HepG2 (cell line): Measurements from ENCODE around the gene RBCK1. TPM values are rescaled to one million over a fixed set of nuclear protein-coding genes. Genes with fewer than 3 reads are reported as not detected.

Experiments used
- FOXP4 ChIP-seq: sonication (generic); formaldehyde crosslinking; IDR thresholded peaks from 2 replicates; pipeline ENCODE4 v1.4.0; 2020; ENCODE audit warnings: missing genetic modification reagents
- HDAC2 ChIP-seq: sonication (generic); formaldehyde crosslinking; IDR thresholded peaks from 2 replicates; pipeline ENCODE4 v1.4.0; 2020; ENCODE audit warnings: missing genetic modification reagents
- IKZF4 ChIP-seq: sonication (generic); formaldehyde crosslinking; IDR thresholded peaks from 2 replicates; pipeline ENCODE4 v1.5.1; 2020; ENCODE audit warnings: borderline replicate concordance, mild to moderate bottlenecking, low read depth, missing genetic modification reagents; ENCODE audit errors: not compliant biosample characterization
- KLF11 ChIP-seq: IDR thresholded peaks from 2 replicates; pipeline ENCODE4 v1.6.1; 2016; ENCODE audit warnings: missing compliant biosample characterization
- MYC ChIP-seq: sonication (generic); formaldehyde crosslinking; IDR thresholded peaks from 2 replicates; pipeline ENCODE4 v1.9.0; 2021; ENCODE audit warnings: missing genetic modification reagents, borderline replicate concordance
- MYNN ChIP-seq: sonication (generic); formaldehyde crosslinking; IDR thresholded peaks from 2 replicates; pipeline ENCODE4 v1.4.0; 2020; ENCODE audit warnings: mild to moderate bottlenecking, low read depth, missing genetic modification reagents
- NFKBIZ ChIP-seq: IDR thresholded peaks from 2 replicates; pipeline ENCODE4 v1.6.1; 2018; ENCODE audit warnings: missing genetic modification reagents, missing compliant biosample characterization
- POLR2A ChIP-seq, 2 experiments: IDR thresholded peaks; 2 replicates each; pipeline ENCODE4 v1.6.1; 2011; ENCODE audit warnings: low read depth in 2 of 2, low read length in 2 of 2, mild to moderate bottlenecking in 1 of 2, moderate library complexity in 1 of 2; ENCODE audit not compliant: insufficient read depth in 1 of 2
- RBM22 ChIP-seq: fragments of 200-400 bp; formaldehyde crosslinking; optimal IDR thresholded peaks from 2 replicates; pipeline ENCODE3; 2017; ENCODE audit warnings: mild to moderate bottlenecking, low read length, moderate library complexity
- RNF219 ChIP-seq: sonication (generic); formaldehyde crosslinking; IDR thresholded peaks from 2 replicates; pipeline ENCODE4 v1.5.0; 2020; ENCODE audit warnings: mild to moderate bottlenecking, missing genetic modification reagents
- SCMH1 ChIP-seq: sonication (generic); formaldehyde crosslinking; IDR thresholded peaks from 2 replicates; pipeline ENCODE4 v1.9.0; 2021; ENCODE audit warnings: missing genetic modification reagents, mild to moderate bottlenecking, borderline replicate concordance
- STAT5B ChIP-seq: sonication (generic); formaldehyde crosslinking; IDR thresholded peaks from 2 replicates; pipeline ENCODE4 v1.4.0; 2020; ENCODE audit warnings: missing genetic modification reagents
- TEAD2 ChIP-seq: sonication (generic); formaldehyde crosslinking; IDR thresholded peaks from 2 replicates; pipeline ENCODE4 v1.9.0; 2021; ENCODE audit warnings: missing genetic modification reagents
- TEAD3 ChIP-seq: optimal IDR thresholded peaks from 2 replicates; pipeline ENCODE3; 2016; ENCODE audit warnings: borderline replicate concordance
- TSC22D2 ChIP-seq: sonication (generic); formaldehyde crosslinking; IDR thresholded peaks from 2 replicates; pipeline ENCODE4 v1.5.1; 2020; ENCODE audit warnings: missing genetic modification reagents, mild to moderate bottlenecking, borderline replicate concordance
- U2AF2 ChIP-seq: fragments of 200-400 bp; formaldehyde crosslinking; IDR thresholded peaks from 2 replicates; pipeline ENCODE4 v1.6.1; 2017; ENCODE audit warnings: low read depth, mild to moderate bottlenecking, low read length
- ZFP37 ChIP-seq: sonication (generic); formaldehyde crosslinking; IDR thresholded peaks from 2 replicates; pipeline ENCODE4 v1.4.0; 2020; ENCODE audit warnings: missing genetic modification reagents, borderline replicate concordance
- ZFP82 ChIP-seq: sonication (generic); formaldehyde crosslinking; IDR thresholded peaks from 2 replicates; pipeline ENCODE4 v1.5.1; 2020; ENCODE audit warnings: mild to moderate bottlenecking, missing genetic modification reagents, borderline replicate concordance
- ZNF280D ChIP-seq: sonication (generic); formaldehyde crosslinking; IDR thresholded peaks from 2 replicates; pipeline ENCODE4 v1.5.1; 2020; ENCODE audit warnings: mild to moderate bottlenecking, missing genetic modification reagents
- ZNF713 ChIP-seq: sonication (generic); formaldehyde crosslinking; IDR thresholded peaks from 2 replicates; pipeline ENCODE4 v1.4.0; 2020; ENCODE audit warnings: mild to moderate bottlenecking, missing genetic modification reagents
- ZNF746 ChIP-seq: sonication (generic); formaldehyde crosslinking; IDR thresholded peaks from 2 replicates; pipeline ENCODE4 v1.8.0; 2022; ENCODE audit warnings: mild to moderate bottlenecking, missing genetic modification reagents
- polyA plus RNA-seq, 8 experiments: library from polyadenylated mRNA; depleted of rRNA in 3 of 8; stranded (reverse) in 7 of 8; unstranded in 1 of 8; fragments of >200 nt; fragmentation: Illumina TruSeq in 4 of 8; extraction: Trizol in 4 of 8; gene quantifications; 2 replicates each; pipeline versions ENCODE4 v1.2.1 to v1.2.3, GENCODE V29; 2011 to 2016; ENCODE audit warnings: low read depth in 4 of 8, missing spikeins in 1 of 8, mixed read lengths in 1 of 8; ENCODE audit not compliant: insufficient read depth in 1 of 8
- total RNA-seq, 5 experiments: library from RNA; depleted of rRNA; stranded (reverse); fragments of >200 nt; fragmentation: Illumina TruSeq; extraction: Trizol; gene quantifications; 2 replicates each; pipeline ENCODE4 v1.2.3, GENCODE V29; 2016; ENCODE audit warnings: low read depth in 1 of 5
- TF ChIP-seq, protein P1 (sequence below): sonication (generic); formaldehyde crosslinking; conservative IDR thresholded peaks from 2 replicates; pipeline ENCODE4 v1.4.0; 2020; ENCODE audit warnings: missing genetic modification reagents

The RBCK1 gene
- total and polyA plus RNA-seq, 2 of the 13 experiments (the other 11 are each of a cell fraction or from before 2014, with no cell fraction given): 149 to 215 TPM

DNA sequence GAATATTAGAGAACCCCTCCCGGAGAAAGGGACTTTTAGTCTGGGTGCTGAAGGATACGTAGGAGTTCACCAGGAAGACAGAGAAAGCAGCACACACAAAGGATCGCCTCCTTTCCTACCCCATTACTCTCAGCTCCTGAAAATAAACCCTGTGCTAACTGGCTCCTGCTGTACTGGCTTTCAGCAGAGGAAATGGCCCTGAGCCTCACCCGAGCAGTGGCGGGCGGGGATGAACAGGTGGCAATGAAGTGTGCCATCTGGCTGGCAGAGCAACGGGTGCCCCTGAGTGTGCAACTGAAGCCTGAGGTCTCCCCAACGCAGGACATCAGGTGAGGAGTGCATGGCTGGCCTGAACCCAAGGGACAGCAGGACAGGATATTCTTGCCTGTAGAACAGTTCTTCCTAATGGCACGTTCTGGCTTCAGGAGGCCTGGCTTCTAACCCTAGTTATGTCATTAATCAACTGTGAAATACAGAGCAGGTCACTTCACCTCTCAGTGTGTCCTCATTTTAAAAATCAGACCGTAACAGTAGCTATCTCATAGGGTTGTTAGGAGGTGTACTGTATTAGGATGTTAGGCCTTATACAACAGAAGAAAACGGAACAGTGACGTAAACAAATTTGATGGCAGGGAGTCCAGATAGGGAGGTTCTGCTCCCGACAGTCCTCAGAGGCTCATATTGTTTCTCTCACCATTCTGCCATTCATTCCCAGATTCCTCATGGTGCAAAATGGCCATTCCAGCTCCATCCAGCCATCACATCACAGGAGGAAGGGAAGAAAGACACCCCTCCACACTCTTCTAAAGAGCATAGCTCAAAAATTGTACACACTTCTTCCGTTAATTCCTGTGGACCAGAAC is 1.8 kb downstream of the RBCK1 start (continued):
- TF ChIP-seq U2AF2 (no peak), FOXP4 (CRISPR knock-in tag) (no peak), ZNF280D (CRISPR knock-in tag) (no peak), STAT5B (CRISPR knock-in tag) (no peak), TSC22D2 (CRISPR knock-in tag) (no peak), ZFP37 (CRISPR knock-in tag) (no peak), ZNF713 (CRISPR knock-in tag) (no peak), RBM22 (peak; percentile 55), ZFP82 (CRISPR knock-in tag) (no peak), TEAD3 (CRISPR knock-in tag) (no peak), MYC (CRISPR knock-in tag) (no peak), IKZF4 (CRISPR knock-in tag) (no peak), RNF219 (CRISPR knock-in tag) (no peak), ZNF746 (CRISPR knock-in tag) (no peak; the same call in 1 of the 2 replicates), HDAC2 (CRISPR knock-in tag) (no peak), MYNN (CRISPR knock-in tag) (no peak), KLF11 (CRISPR knock-in tag) (no peak), NFKBIZ (no peak), TEAD2 (CRISPR knock-in tag) (no peak), SCMH1 (CRISPR knock-in tag) (no peak), POLR2A (IDR thresholded peaks at IDR 0.05; ENCODE audit: insufficient read depth in 1 of 2, low read depth in 2 of 2, low read length in 2 of 2) (peak; percentile 11 to 40; a peak in 2 of 4 replicates)
- TF ChIP-seq, protein P1, sequence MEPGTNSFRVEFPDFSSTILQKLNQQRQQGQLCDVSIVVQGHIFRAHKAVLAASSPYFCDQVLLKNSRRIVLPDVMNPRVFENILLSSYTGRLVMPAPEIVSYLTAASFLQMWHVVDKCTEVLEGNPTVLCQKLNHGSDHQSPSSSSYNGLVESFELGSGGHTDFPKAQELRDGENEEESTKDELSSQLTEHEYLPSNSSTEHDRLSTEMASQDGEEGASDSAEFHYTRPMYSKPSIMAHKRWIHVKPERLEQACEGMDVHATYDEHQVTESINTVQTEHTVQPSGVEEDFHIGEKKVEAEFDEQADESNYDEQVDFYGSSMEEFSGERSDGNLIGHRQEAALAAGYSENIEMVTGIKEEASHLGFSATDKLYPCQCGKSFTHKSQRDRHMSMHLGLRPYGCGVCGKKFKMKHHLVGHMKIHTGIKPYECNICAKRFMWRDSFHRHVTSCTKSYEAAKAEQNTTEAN (CRISPR knock-in tag): no peak
